ENCODE measurements around the gene CKAP5.
"Not testable (repeated sequence)": the region's sequence is repeated elsewhere in the genome, so short reads cannot be mapped to it uniquely, and the experiment has no call there.

Gene CKAP5

DNA sequence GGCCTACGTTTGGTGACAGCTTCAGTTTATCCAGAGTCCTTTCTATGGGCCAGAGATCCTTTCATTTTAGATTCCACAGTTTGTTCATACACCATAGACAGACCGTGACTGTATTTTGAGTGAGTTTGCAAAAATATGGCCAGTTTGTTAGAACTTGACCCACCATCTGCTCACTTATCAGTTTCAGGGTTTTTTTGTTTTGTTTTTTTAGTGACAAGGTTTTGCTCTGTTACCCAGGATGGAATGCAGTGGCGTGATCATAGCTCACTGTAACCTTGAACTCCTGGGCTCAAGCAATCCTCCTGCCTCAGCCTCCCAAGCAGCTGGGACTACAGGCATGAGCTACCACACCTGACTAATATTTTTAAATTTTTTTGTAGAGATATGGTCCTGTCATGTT lies 9.1 kb upstream of the CKAP5 start:
- no peak for DNase-seq (ENCODE audit: low read depth in 3 of 3)

DNA sequence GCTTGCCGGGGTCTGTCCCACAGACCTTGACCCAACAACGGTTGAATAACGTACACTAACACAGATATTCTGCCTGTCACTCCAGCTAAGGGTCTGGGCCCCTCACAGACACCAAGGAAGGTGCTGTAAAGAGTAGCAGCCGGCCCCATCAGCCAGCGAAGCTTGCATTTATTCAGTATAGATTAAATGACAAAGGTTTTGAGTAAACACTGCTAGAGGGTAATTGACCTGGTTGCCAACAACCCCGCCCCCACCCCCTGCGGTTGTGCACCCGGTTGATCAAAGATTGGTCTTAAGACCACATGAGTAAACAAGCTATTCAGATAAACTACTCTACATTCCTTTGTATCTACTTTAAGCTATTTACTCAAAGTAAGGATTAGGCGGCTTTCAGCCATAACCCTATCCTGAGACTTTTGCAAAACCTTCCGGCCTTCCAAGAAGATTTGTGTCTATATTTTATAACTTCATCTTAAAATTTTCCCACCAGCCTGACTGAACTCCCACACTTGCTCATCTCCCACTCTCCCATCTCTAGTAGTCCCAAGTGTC lies 4.8 kb upstream of the CKAP5 start:
- DNase-seq (ENCODE audit: low read depth in 3 of 3), result no peak

DNA sequence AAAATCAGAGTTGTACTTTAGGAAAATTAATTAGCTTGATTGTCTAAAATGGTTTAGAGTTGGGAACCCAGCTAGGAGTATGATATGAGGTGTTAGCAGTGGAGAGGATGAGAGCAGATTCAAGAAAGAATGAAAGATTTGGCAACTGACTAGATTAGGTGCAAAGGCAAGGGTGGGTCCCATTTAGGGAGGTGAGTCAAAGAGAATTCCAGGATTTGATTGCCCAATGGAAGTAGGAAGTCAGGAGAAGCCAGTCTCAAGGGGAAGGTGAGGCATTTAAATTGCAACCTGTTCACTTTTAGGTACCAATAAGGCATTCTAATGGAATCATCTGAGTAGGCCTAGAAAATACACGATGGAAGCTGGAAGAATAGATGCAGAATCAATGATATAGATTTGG lies 3.6 kb upstream of the CKAP5 start:
- no peak for DNase-seq (ENCODE audit: low read depth in 3 of 3)

DNA sequence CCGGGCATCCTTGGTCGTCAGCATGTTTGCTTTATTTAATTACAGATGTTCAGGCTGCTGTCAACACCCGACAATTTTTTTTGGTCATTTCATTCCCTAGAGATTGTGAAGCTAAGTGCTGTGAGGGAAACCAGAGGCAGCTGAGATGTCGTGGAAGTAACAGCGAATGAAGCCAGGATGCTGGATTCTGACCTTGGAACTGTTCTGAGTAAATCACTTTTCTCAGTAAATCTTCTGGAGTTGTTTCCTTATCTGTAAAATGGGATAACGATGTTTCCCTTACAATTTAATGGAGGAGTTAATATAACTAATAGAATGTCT lies 390 bp upstream of the CKAP5 start:
- DNase-seq (ENCODE audit: low read depth in 3 of 3), result no peak

DNA sequence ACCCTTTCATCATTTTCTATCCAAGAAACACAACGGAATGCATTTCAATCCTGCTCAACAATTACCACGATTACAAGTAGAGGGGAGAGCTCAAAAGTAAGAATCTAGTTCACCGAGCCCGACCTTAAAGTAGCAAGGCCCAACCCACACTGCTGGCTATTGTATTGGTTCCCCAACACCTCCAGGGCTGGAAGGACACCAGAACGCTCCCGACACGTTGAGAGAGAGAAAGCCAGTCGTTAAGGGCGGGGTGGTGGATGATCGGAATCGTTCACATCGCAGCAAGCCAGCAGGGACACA lies 690 bp downstream of the CKAP5 start:
- no peak for DNase-seq (ENCODE audit: low read depth in 3 of 3)

DNA sequence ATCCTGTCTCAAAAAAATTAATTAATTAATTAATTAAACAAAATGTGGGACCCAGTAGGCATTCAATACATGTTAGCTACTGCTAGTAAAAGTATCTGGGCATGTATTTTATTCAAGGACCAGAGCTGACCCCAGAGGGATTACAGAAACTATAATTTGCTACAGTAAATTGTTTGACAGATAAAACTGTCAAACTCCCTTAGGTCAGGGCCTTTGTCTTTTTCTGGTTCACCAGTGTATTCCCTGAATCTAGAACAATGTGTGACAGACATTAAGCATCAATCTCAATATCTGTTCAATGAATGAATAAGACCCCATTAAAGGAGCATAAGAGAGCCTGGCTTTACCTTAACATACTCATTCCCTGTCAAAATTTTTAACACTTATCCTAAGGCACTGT lies 6.0 kb downstream of the CKAP5 start:
- no peak for DNase-seq (ENCODE audit: low read depth in 3 of 3)

DNA sequence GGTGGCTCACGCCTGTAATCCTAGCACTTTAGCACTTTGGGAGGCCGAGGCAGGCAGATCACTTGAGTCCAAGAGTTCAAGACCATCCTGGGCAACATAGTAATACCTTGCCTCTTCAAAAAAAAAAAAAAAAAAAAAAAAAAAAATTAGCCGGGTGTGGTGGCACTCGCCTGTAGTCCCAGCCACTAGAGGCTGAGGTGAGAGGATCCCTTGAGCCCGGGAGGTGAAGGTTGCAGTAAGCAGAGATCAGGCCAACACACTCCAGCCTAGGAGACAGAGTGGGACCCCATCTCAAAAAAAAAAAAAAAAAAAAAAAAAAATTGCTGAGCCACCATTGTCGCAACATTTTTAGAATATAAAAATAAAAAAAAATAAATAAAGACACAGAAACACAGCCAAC lies 7.6 kb downstream of the CKAP5 start:
- no peak for DNase-seq (ENCODE audit: low read depth in 3 of 3)

DNA sequence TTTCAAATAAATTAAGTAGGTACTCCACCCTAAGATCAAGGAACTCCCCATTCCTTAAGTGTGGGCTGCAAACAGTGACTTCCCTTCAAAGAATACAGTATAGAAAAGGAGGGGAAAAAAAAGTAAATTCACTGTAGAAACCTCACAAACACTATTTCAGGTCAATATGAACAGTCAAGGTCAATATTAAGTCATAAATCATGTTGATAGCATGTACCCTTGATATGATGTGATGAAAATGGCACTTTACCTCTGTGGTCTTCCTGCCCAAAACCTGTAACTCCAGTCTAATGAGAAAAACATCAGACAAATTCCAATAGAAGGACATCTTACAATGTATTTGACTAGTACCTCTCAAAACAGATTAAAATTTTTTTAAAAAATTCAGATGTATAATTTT lies 8.2 kb downstream of the CKAP5 start:
- no peak for DNase-seq (ENCODE audit: low read depth in 3 of 3)

DNA sequence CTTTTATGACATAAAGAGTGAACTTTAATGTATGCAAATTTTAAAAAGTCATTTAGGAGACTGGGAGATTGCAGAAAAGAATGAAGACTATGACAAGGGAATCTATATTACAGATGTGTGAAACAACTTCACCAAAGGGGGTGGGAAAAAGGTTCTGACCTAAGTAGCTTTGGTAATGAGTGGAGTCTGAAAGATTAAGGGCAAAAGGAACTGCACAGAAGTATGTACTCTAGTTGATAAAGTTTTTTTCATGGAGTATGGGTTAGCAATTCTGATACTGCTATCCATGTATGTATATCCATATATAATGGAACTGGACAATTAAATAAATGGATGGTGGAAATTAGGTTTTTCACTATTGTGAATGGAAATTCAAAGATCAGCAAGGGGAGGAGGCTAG lies 9.2 kb downstream of the CKAP5 start:
- DNase-seq (ENCODE audit: low read depth in 3 of 3), result no peak

DNA sequence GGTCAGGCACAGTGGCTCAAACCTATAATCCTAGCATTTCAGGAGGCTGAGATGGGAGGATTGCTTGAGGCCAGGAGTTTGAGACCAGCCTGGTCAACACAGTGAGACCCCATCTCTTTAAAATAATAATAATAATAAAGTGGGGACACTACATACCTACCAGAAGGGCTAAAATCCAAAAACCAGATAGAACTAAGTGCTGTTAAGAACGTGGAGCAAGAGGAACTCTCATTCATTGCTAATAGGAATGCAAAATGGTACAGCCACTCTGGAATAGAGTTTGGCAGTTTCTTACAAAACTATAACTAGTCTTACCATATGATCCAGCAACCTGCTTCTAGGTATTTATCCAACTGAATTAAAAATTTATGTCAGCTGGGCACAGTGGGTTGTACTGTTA lies 9.6 kb downstream of the CKAP5 start:
- DNase-seq (ENCODE audit: low read depth in 3 of 3), result no peak

DNA sequence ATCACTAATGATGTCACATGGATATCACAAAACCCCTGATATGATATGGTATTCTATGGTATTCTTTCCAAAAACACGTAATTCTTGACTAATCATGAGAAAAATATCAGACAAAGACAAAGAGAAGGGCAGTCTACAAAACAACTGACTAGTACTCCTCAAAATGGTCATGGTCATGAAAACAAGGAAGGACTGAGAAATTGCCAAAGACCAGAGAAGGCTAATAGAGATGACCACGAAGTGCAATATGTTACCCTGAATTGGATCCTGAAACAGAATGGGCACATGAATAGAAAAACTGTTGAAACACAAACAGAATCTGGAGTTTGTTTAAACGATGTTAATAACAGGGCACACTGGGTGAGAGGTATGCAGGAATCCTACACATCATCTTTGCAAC lies 10.2 kb downstream of the CKAP5 start:
- no peak for DNase-seq (ENCODE audit: low read depth in 3 of 3)

DNA sequence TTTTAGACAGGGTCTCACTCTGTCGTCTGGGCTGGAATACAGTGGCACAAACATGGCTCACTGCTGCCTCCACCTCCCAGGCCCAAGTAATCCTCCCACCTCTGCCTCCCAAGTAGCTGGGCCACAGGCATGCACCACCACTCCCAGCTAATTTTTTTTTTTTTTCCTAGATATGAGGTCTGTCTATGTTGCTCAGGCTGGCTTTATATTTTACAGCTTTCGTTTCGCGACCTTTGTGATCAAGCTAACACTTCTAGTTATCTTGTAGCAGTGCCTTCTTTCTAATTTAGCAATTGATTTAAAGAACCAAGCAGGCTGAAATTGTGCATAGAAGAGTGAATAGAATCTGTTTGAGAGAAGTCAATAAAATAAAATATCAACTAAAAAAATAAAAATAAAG lies 11.3 kb downstream of the CKAP5 start:
- no peak for DNase-seq (ENCODE audit: low read depth in 3 of 3)

DNA sequence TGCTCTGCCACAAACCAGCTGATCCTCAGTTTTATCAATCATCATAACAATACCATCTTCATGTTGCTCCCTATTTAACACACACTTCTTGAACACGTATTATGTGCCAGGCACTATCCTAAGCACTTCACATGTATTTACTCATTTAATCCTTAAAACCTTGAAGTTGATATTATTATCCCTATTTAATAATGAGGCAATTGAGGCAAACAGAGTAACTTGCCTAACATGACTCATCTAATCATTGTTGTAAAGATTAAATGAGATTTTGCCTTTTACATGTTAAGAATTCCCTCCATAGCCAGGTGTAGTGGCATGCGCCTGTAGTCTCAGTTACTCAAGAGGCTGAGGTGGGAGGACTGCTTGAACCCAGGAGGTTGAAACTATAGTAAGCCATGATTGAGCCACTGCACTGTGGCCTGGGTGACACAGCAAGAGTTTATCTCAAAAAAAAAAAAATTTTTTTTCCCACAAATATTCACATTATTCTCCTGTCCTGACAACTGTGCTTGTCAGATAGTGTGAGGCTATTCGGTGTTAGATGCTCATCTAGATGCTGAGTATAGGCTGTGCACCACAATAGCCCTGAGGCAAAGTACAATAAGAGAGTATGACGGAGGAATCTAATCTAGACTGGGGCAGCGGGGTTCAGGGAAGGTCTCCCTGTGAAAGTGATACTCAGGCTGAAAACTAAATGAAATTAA lies 13.4 kb downstream of the CKAP5 start:
- DNase-seq (ENCODE audit: low read depth in 3 of 3), result no peak

DNA sequence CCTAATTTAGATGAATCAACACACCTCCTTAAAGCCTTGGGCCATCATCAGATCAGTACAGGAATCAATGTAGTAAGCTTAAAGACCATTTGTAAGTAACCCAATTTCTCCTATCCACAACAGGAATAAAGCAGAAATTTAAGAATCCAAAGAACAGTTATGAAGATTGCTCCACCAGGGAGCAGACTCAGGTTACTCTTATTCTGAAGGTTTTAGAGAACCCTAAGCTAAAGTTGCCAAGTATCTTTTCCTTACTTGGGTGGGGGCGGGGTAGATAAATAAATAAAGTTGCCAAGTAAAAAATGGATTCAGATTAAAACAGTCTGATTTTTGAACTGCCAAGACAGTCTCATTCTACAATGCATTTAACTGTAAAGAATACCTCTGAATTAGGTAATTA lies 18.1 kb downstream of the CKAP5 start:
- no peak for DNase-seq (ENCODE audit: low read depth in 3 of 3)

DNA sequence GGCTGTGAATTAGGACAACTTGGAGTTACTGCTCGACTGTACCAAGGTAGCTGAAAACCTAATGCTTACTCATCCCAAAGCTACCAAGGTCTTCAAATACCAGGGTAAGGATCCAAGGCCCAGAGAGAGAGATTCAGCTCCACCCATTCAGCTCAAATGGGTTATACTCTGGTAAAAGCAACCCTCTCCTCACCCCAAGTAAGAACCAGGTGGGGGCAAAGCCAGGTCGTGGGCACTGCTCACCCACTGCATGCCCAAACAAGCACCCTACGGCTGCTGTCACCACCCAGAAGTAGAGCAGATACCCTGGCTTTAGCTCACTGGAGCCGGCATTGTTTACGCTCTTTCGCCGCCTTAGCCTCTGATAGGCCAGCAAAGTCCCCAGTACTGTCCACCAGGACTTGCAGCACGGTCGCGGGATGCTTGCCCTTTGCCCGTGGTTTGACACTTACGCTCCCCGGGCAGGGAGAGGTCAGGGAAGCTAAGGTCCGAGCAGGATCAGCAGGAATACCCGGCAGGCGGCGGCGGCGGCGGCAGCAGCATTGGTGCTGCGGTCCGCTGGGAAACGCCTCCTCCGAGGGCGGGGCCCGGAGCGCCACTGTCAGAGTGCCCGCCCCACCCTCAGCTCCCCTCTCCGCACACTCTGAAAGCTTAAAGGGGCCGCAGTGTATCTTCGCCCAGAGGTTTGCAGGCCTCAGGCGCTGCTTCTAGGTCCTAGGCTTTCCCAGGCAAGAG lies 19.6 kb downstream of the CKAP5 start:
- peak; percentile 49 to 72 (median 53) for DNase-seq (ENCODE audit: low read depth in 3 of 3)

DNA sequence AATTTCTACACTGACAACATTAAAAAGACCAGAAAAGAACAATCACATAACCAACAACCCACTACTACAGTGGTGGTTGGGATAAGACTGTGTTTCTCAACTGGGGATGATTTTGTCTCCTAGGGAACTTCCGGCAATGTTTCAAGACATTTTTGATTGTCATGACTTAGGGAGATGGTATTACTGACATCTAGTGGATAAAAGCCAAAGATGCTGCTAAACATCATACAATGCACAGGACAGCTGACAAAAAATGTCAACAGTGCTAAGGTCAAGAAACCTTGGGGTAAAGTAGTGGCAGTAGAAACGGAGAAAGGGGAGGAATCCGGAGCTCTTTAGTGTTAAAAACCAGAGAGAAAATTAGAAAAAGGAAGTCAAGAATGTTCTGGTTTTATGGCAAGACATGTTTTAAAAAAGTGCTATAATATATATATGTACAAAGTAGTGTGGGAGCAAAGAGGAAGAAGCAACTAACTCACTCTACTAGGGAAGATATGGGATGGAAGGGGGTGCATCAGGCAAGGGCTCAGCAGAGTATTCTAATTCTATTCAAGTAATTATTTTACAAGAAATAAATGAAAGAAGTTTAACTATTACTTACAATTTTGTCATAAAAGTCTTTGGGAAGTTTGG lies 37.2 kb downstream of the CKAP5 start:
- DNase-seq (ENCODE audit: low read depth in 3 of 3), result no peak

DNA sequence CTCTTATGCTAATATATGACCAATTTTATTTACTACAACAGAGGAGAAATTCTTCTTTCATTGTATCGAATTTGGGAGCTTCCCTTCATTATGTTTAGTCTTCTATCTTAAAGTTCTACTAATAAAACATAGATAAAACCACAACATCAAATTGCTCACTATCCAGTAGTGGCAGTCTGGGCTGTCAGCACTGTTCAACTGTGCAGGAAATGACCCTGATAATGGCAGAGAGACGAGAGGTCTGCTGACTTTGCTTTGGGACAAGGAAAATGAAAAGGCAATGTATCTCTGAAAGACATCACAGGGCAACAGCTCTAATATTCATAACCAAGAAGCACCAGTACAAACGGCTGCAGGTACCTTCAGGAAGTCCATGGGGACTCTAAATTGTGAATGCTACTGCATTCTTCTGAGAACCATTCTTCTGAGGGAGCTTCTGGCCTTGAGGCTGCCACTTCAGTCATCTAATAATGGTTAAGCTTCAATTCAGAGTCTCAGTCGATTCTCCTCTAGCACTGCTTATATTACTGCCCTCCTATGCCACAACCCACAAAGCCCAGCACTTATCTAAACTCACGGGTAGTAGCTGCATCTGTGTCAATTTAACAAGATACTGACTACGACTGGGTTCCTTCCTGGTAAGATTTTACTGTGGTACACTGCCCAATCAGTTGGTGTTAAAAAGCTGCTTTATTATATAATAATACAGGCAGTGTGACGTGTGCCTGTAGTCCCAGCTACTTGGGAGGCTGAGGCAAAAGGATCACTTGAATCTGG lies 44.2 kb downstream of the CKAP5 start:
- DNase-seq (ENCODE audit: low read depth in 3 of 3), result no peak

DNA sequence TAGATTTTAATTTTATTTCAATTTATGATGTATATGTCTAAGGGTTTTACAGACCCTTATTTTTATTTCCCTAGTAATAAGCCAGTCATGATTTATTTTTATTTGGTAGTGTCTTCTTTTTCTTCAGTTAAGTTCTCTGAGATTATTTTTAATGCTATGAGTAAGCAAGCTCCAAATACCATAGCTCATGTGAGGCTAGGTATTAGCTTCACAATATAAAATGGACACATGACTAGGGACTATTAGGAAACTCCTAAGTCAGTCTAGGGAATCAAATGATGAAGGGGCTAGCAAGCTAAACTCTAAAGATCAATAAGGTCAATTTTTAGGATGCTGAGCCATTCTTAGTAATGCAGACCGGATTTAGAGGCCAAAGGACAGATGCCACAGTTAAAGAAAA lies 45.9 kb downstream of the CKAP5 start:
- DNase-seq (ENCODE audit: low read depth in 3 of 3), result no peak

DNA sequence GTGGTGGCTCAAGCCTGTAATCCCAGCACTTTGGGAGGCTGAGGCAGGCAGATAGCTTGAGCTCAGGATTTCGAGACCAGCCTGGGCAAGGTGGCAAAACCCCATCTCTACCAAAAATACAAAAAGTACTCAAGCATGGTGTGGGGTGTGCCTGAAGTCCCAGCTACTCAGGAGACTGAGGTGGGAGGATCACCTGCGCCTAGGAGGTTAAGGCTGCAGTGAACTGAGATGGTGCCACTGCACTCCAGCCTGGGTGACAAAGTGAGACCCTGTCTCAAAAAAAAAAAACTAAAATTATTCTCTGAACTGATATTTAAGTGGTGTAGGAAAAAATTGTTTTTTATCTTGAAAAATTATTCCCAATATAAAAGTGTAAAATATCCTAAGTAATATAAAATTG lies 46.4 kb downstream of the CKAP5 start:
- DNase-seq (ENCODE audit: low read depth in 3 of 3), result not testable (repeated sequence)

DNA sequence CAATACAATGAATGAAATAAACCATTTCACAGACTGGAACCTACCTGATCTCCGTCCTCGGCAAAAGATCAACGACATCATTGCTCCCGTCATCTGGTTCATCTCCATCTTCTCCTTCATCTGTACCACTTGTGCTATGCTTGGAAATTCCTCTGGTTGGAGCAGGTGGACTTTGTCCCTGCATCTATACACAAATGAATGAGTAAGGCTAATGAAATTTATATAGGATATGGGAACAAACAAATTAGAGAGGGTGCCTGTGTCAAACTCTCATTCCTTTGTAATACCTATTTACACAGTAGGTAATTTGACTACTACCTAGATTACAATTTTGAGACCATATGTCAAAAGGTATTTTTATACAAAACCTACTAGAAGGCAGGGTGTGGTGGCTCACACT lies 67.7 kb downstream of the CKAP5 start:
- no peak for DNase-seq (ENCODE audit: low read depth in 3 of 3)

DNA sequence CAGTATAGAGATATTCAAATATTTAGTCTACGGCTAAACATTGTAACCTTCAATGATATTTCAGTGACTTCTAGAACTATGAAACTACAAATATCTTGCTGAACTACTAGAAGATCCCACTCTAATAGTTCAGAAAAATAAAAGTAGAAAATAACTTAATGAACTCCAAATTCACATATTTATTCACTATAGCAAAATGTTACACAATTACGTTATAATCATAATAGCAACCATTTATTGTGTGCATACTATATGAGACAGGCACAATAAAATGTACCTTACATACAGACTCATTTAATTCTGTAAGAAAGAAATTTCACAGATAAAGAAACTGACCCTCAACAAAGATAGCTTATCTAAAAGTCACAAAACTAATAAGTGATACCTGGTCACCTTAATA lies 69.2 kb downstream of the CKAP5 start:
- no peak for DNase-seq (ENCODE audit: low read depth in 3 of 3)

DNA sequence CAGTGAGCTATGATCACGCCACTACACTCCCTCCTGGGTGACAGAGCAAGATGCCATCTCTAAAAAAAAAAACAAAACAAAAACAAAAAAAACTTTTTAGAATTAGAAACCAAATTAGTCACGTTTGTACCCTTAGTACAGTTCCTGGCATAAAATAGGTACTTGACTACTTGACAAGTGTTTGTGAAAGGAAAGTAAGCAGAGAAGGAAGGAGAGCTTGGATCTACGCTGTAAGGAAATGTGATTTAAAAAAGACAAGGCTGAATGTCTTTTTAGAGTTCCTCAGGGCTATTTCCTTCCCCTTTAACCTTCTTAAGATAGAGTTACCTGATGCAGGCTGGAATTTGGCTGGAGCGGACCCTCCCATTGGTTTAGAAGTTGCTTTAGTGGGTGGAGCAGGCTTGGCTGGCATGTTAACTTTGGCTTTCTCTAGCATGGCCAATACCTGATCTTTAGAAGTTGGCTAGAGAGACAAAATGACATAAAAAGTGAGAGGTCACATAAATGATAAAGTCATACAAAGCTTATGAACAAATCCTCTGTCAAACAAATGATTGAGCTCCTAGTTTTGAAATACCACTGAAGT lies 76.4 kb downstream of the CKAP5 start:
- no peak for DNase-seq (ENCODE audit: low read depth in 3 of 3)
